GM12801 (cell line): ENCODE measurements around the gene PCGF6.

Source experiments
- CTCF ChIP-seq: IDR thresholded peaks from one replicate; pipeline ENCODE4 v1.5.1; 2011; ENCODE audit warnings: control low read depth; ENCODE audit not compliant: insufficient read length; ENCODE audit errors: extremely low read depth

The PCGF6 gene

GRCh38 chr10:103374263-103374662 lies 23.3 kb upstream of the PCGF6 start:
- TF ChIP-seq CTCF, result no peak

DNA sequence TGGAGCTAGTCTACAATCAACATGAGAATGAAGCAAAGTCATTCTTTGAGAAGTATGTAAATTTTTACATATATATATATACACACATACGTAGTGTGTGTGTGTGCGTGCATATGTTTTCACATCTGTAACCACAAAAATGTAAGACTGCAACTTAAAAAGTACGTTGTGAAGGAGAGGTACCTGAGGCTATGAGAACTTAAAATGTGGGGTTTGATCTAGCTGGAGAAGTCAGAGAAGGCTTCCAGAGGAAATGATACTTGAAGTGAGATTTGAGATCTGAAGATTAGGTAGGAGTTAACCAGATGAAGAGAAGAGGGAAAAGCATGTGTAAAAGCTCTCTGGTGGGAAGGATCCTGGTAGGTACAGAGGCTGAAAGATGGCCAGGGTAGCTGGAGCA lies 22.6 kb upstream of the PCGF6 start:
- no peak for TF ChIP-seq CTCF

GRCh38 chr10:103367782-103368518 lies 17.0 kb upstream of the PCGF6 start, which contains the start of gene TAF5:
Gene TAF5 (plus strand): TSS chr10:103367976. CDS start chr10:103367990, 14 bp downstream.
- no peak for TF ChIP-seq CTCF

- TF ChIP-seq CTCF, result no peak
Measured at GRCh38 chr10:103367379-103367781, 16.4 kb upstream of the PCGF6 start.

DNA sequence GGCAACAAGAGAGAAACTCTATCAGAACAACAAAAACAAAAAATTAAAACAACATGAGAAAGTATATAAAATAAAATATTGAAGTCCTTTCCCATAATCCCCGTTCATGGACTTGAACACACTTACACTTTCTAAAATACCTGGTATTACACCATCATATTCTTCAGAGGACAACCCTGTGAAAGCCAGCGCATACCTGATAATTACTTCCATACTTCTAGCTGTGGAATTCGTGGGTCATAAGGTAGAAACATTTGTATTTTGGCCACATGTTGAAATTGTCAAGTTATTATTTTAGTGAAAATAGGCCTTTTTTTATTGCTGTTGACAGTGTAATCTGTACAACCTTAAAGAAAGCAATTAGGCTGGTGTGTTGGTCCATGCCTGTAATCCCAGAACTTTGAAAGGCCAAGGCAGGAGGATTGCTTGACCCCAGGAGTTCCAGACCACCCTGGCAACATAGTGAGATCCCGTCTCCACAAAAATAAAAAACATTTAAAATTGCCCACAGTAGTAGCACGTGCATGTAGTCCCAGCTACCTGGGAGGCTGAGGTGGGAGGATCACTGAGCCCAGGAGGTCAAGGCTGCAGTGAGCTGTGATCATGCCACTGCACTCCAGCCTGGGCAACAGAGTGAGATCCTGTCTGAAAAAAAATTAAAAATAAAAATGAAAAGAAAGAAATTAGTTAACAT lies 5.1 kb upstream of the PCGF6 start:
- TF ChIP-seq CTCF, result no peak

DNA sequence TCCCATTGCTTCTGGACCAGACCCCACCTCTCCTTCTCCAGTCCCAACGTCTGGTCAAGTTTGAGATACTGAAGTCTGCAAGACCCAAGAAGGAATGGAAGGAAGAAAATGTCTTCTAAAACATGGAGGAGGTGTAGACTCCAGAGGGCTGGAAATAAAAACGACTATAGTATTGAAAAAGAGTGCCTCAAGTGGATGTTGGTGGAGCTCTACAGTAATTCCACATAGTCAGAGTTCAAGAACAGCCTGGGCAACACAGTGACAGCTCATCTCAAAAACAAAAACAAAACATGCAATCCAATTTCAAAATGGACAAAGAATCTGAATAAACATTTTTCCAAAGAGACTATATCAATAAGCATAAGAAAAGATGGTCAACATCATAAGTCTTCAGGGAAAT lies 2.3 kb upstream of the PCGF6 start:
- no peak for TF ChIP-seq CTCF

GRCh38 chr10:103350175-103350516 lies 794 bp downstream of the PCGF6 start:
- TF ChIP-seq CTCF, result no peak
